GM23338 (cell line): ENCODE results near the gene ERBB4. TPM values are rescaled to one million over a fixed set of nuclear protein-coding genes. Genes with fewer than 3 reads are reported as not detected.

ENCODE experiments used
- ATAC-seq: fragments of 200-7000 bp; cut with Tn5 transposase; 3 replicates; pipeline ENCODE4 v1.9.1; 2020
- DNase-seq: peaks from one replicate; pipeline ENCODE4 v3.0.0-alpha.2; 2015; ENCODE audit warnings: low spot score
- H2AFZ ChIP-seq: fragments of 200-600 bp; sonication (generic); 2 replicates; pipeline ENCODE4 v1.8.0; 2016; ENCODE audit warnings: antibody characterized with exemption, mild to moderate bottlenecking, moderate library complexity
- H3F3A ChIP-seq: fragments of 200-600 bp; sonication (generic); replicated peaks from 2 replicates; pipeline ENCODE4 v1.8.0; 2017; ENCODE audit warnings: antibody characterized with exemption, mixed run types, low read depth
- H3K27ac ChIP-seq: fragments of 200-600 bp; sonication (generic); 2 replicates; pipeline ENCODE4 v1.6.1; 2016; ENCODE audit warnings: low read depth
- H3K27me3 ChIP-seq: fragments of 200-600 bp; sonication (generic); 2 replicates; pipeline ENCODE4 v1.8.0; 2016; ENCODE audit warnings: mild to moderate bottlenecking, mixed run types, moderate library complexity; ENCODE audit not compliant: insufficient read depth
- H3K36me3 ChIP-seq: fragments of 200-600 bp; sonication (generic); 2 replicates; pipeline ENCODE4 v1.8.0; 2016; ENCODE audit warnings: mild to moderate bottlenecking; ENCODE audit not compliant: insufficient read depth
- H3K4me1 ChIP-seq: fragments of 200-600 bp; sonication (generic); 2 replicates; pipeline ENCODE4 v1.8.0; 2016; ENCODE audit warnings: mild to moderate bottlenecking, moderate library complexity; ENCODE audit not compliant: insufficient read depth
- H3K4me2 ChIP-seq: fragments of 200-600 bp; sonication (generic); 2 replicates; pipeline ENCODE4 v1.7.1; 2017; ENCODE audit warnings: mixed run types
- H3K4me3 ChIP-seq: fragments of 200-600 bp; sonication (generic); 2 replicates; pipeline ENCODE4 v1.6.1; 2016; ENCODE audit warnings: mixed run types
- H3K79me2 ChIP-seq: fragments of 200-600 bp; sonication (generic); replicated peaks from 2 replicates; pipeline ENCODE4 v1.8.0; 2017; ENCODE audit warnings: mild to moderate bottlenecking; ENCODE audit not compliant: insufficient read depth
- H3K9me2 ChIP-seq: fragments of 200-600 bp; sonication (generic); 2 replicates; pipeline ENCODE4 v1.8.0; 2017; ENCODE audit not compliant: insufficient read depth
- H4K20me1 ChIP-seq: fragments of 200-600 bp; sonication (generic); replicated peaks from 2 replicates; pipeline ENCODE4 v1.8.0; 2017; ENCODE audit warnings: mild to moderate bottlenecking; ENCODE audit not compliant: insufficient read depth
- H3K27ac Mint-ChIP-seq: 2 replicates; pipeline ENCODE4 v1.8.0; 2020; ENCODE audit warnings: inconsistent platforms, mild to moderate bottlenecking, moderate library complexity, mixed read lengths
- H3K27me3 Mint-ChIP-seq: 3 replicates; pipeline ENCODE4 v1.8.0; 2022; ENCODE audit warnings: low read depth, mild to moderate bottlenecking, moderate library complexity, mixed read lengths, inconsistent platforms; ENCODE audit not compliant: insufficient read depth, poor library complexity
- H3K36me3 Mint-ChIP-seq: 3 replicates; pipeline ENCODE4 v1.8.0; 2021; ENCODE audit warnings: low read depth, mild to moderate bottlenecking, inconsistent platforms, moderate library complexity, mixed read lengths
- H3K4me1 Mint-ChIP-seq: 3 replicates; pipeline ENCODE4 v1.8.0; 2020; ENCODE audit warnings: mild to moderate bottlenecking, inconsistent platforms, mixed read lengths
- H3K4me3 Mint-ChIP-seq: 3 replicates; pipeline ENCODE4 v1.8.0; 2021; ENCODE audit warnings: moderate library complexity, mild to moderate bottlenecking, inconsistent platforms, mixed read lengths
- H3K9me3 Mint-ChIP-seq: 3 replicates; pipeline ENCODE4 v1.8.0; 2020; ENCODE audit warnings: moderate library complexity, mild to moderate bottlenecking, inconsistent platforms, mixed read lengths
- ETS1 ChIP-seq: IDR thresholded peaks from 2 replicates; pipeline ENCODE4 v1.6.1; 2016; ENCODE audit warnings: antibody characterized with exemption
- EZH2 ChIP-seq: fragments of 200-600 bp; sonication (generic); IDR thresholded peaks from one replicate; pipeline ENCODE4 v1.8.0; 2017; ENCODE audit warnings: antibody characterized with exemption, mild to moderate bottlenecking, low read depth; ENCODE audit not compliant: unreplicated experiment
- EZH2phosphoT487 ChIP-seq: fragments of 200-600 bp; sonication (generic); IDR thresholded peaks from one replicate; pipeline ENCODE4 v1.8.1; 2018; ENCODE audit warnings: antibody characterized with exemption; ENCODE audit not compliant: unreplicated experiment
- JUNB ChIP-seq: IDR thresholded peaks from one replicate; pipeline ENCODE4 v1.6.1; 2016; ENCODE audit warnings: antibody characterized with exemption; ENCODE audit not compliant: unreplicated experiment
- NANOG ChIP-seq: IDR thresholded peaks from 2 replicates; pipeline ENCODE4 v1.6.1; 2016; ENCODE audit warnings: antibody characterized with exemption, borderline replicate concordance
- REST ChIP-seq: IDR thresholded peaks from one replicate; pipeline ENCODE4 v1.6.1; 2018; ENCODE audit warnings: antibody characterized with exemption; ENCODE audit not compliant: unreplicated experiment
- STAT1 ChIP-seq: IDR thresholded peaks from one replicate; pipeline ENCODE4 v1.6.1; 2016; ENCODE audit warnings: antibody characterized with exemption; ENCODE audit not compliant: unreplicated experiment
- ZNF114 ChIP-seq: fragments of 250-450 bp; sonication (Bioruptor Pico); IDR thresholded peaks from 2 replicates; pipeline ENCODE4 v1.5.0; 2020; ENCODE audit warnings: mild to moderate bottlenecking, moderate library complexity
- ZNF331 ChIP-seq: fragments of 250-450 bp; sonication (Bioruptor Pico); IDR thresholded peaks from 2 replicates; pipeline ENCODE4 v1.5.0; 2020; ENCODE audit warnings: low read depth, mild to moderate bottlenecking, moderate library complexity
- ZNF462 ChIP-seq: fragments of 250-450 bp; sonication (Bioruptor Pico); IDR thresholded peaks from 2 replicates; pipeline ENCODE4 v1.5.0; 2020; ENCODE audit warnings: mild to moderate bottlenecking, moderate library complexity
- polyA plus RNA-seq: library from polyadenylated mRNA; unstranded; fragments of >200 nt; fragmentation: Nextera tagmentation; extraction: Ambion mirVana; gene quantifications from 2 replicates; pipeline ENCODE4 v1.2.1, GENCODE V29; 2016
- total RNA-seq: library from RNA; depleted of rRNA; stranded (reverse); fragments of >200 nt; shearing (Covaris generic); gene quantifications from 2 replicates; pipeline ENCODE4 v1.2.3, GENCODE V29; 2014
- TF ChIP-seq, protein P1 (sequence below), 2 experiments: fragments of 200-600 bp in 1 of 2; sonication (generic) in 1 of 2; conservative IDR thresholded peaks; 2 replicates each; pipeline versions ENCODE4 v1.5.1 to v1.6.1; 2016 to 2017; ENCODE audit warnings: antibody characterized with exemption in 2 of 2, low read depth in 2 of 2, mild to moderate bottlenecking in 2 of 2, moderate library complexity in 1 of 2

Gene ERBB4
- total and polyA plus RNA-seq, 2 experiments from 2014 or later: 0.73 to 1.1 TPM

GRCh38 chr2:211957799-211958198, 580.8 kb downstream of the ERBB4 start:
- no peaks in the 10 kb centered on the region for H3K4me1 ChIP-seq
- H3K9me2 ChIP-seq: no peaks in the 10 kb centered on the region
- no peak for DNase-seq
- H3K36me3 ChIP-seq: no peaks in the 10 kb centered on the region
- no peaks in the 10 kb centered on the region for H3K27me3 ChIP-seq
- H3F3A ChIP-seq: no peaks in the 10 kb centered on the region
- Mint-ChIP-seq H3K36me3 (no peaks in the 10 kb centered on the region), H3K4me3 (no peak overlapping the region), H3K27ac (no peak overlapping the region), H3K27me3 (no peaks in the 10 kb centered on the region), H3K4me1 (no peaks in the 10 kb centered on the region), H3K9me3 (no peaks in the 10 kb centered on the region)
- TF ChIP-seq ZNF331 (CRISPR knock-in tag): no peak
- no peak for TF ChIP-seq EZH2
- TF ChIP-seq REST: no peak
- TF ChIP-seq JUNB: no peak
- no peak for TF ChIP-seq EZH2phosphoT487
- TF ChIP-seq STAT1: no peak
- no peak for TF ChIP-seq NANOG
- no peak overlapping the region for H3K4me3 ChIP-seq
- H2AFZ ChIP-seq: no peak overlapping the region
- H3K79me2 ChIP-seq: no peaks in the 10 kb centered on the region
- no peaks in the 10 kb centered on the region for H4K20me1 ChIP-seq
- H3K27ac ChIP-seq: no peak overlapping the region
- no peak overlapping the region for H3K4me2 ChIP-seq
- no peak for ATAC-seq

GRCh38 chr2:211955648-211956047, 583.0 kb downstream of the ERBB4 start:
- Histone ChIP-seq H3K4me2 (no peak overlapping the region), H3K27me3 (no peaks in the 10 kb centered on the region), H3K36me3 (no peaks in the 10 kb centered on the region), H3K27ac (no peak overlapping the region), H3K4me1 (no peaks in the 10 kb centered on the region), H3K9me2 (no peaks in the 10 kb centered on the region), H2AFZ (no peak overlapping the region), H3K79me2 (no peaks in the 10 kb centered on the region), H4K20me1 (no peaks in the 10 kb centered on the region), H3F3A (no peaks in the 10 kb centered on the region), H3K4me3 (no peak overlapping the region)
- no peak overlapping the region for H3K4me3 Mint-ChIP-seq
- no peaks in the 10 kb centered on the region for H3K27me3 Mint-ChIP-seq
- H3K4me1 Mint-ChIP-seq: no peaks in the 10 kb centered on the region
- no peak for DNase-seq
- H3K9me3 Mint-ChIP-seq: no peaks in the 10 kb centered on the region
- no peak overlapping the region for H3K27ac Mint-ChIP-seq
- no peaks in the 10 kb centered on the region for H3K36me3 Mint-ChIP-seq
- ATAC-seq: no peak
- TF ChIP-seq EZH2phosphoT487 (no peak), ZNF114 (CRISPR knock-in tag) (no peak), ETS1 (no peak), EZH2 (no peak), ZNF462 (CRISPR knock-in tag) (no peak)
- TF ChIP-seq, protein P1, sequence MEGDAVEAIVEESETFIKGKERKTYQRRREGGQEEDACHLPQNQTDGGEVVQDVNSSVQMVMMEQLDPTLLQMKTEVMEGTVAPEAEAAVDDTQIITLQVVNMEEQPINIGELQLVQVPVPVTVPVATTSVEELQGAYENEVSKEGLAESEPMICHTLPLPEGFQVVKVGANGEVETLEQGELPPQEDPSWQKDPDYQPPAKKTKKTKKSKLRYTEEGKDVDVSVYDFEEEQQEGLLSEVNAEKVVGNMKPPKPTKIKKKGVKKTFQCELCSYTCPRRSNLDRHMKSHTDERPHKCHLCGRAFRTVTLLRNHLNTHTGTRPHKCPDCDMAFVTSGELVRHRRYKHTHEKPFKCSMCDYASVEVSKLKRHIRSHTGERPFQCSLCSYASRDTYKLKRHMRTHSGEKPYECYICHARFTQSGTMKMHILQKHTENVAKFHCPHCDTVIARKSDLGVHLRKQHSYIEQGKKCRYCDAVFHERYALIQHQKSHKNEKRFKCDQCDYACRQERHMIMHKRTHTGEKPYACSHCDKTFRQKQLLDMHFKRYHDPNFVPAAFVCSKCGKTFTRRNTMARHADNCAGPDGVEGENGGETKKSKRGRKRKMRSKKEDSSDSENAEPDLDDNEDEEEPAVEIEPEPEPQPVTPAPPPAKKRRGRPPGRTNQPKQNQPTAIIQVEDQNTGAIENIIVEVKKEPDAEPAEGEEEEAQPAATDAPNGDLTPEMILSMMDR (conservative IDR thresholded peaks at IDR 0.05; ENCODE audit: low read depth in 2 of 2): no peak
